Measurements from ENCODE around the gene GPR162. TPM values are rescaled to one million over a fixed set of nuclear protein-coding genes. Genes with fewer than 3 reads are reported as not detected.

GPR162 gene
- polyA plus RNA-seq, 4 donors, result 18.9 to 37.7 (median 35.7) TPM

DNA sequence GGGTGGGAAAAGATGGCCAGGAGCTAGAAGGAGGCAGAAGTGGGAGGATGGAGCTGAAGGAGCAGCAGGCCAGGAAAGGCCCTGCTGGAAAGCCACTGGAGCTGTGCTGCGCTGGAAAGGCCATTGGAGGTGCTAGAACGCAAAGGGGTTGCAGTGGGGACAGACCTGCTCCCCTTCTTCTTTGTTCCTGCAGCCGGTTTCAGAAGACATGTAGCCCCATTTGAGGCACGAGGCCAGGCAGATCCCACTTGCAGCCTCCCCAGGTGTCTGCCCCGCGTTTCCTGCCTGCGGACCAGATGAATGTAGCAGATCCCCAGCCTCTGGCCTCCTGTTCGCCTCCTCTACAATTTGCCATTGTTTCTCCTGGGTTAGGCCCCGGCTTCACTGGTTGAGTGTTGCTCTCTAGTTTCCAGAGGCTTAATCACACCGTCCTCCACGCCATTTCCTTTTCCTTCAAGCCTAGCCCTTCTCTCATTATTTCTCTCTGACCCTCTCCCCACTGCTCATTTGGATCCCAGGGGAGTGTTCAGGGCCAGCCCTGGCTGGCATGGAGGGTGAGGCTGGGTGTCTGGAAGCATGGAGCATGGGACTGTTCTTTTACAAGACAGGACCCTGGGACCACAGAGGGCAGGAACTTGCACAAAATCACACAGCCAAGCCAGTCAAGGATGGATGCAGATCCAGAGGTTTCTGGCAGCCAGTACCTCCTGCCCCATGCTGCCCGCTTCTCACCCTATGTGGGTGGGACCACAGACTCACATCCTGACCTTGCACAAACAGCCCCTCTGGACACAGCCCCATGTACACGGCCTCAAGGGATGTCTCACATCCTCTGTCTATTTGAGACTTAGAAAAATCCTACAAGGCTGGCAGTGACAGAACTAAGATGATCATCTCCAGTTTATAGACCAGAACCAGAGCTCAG, 2.3 kb upstream of the GPR162 start:
- DNase-seq (ENCODE audit: low read depth in 4 of 4, low spot score in 2 of 4), result no peak

DNA sequence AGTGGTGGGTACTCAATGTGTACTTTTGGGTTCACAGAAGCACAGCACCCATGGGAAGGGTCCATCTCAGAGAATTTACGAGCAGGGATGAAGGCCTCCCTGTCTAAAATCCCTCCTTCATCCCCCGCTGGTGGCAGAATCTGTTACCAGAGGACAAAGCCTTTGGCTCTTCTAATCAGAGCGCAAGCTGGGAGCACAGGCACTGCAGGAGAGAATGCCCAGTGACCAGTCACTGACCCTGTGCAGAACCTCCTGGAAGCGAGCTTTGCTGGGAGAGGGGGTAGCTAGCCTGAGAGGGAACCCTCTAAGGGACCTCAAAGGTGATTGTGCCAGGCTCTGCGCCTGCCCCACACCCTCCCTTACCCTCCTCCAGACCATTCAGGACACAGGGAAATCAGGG, 1.5 kb upstream of the GPR162 start:
- no peak for DNase-seq (ENCODE audit: low read depth in 4 of 4, low spot score in 2 of 4)

DNA sequence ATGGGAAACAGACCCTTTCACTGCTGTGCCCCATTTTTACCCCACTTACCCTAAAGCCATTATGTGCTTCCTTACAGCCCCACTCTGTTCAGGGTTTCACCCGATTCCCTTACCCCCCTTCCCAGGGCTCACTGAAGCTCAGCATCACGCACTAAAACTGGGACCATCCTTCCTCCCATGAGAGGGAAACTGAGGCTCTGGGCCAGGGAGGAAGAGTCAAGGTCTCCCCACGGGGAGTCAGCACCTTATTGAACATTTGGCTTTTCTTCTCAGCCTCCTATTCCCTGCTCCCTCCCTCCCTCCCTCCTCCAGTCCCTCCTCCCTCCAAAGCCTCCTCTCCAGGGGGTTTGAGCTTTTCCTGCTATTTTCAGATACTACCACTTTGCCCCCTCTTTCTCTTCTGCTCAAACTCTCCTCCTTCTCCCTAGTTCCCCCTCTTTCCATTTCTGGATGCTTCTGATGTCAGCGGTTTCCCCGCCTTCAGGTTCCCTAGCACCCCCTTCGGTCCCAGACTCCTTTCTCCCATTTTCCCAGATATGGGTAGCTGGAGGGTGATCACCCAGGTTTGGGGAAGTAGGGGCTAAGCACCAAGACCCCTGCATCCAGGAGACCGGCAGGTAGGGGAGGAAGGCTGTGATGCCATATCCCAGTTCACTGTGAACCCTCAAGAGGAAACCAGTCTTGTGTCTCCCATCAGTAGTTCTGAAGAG, 960 bp downstream of the GPR162 start:
- DNase-seq (ENCODE audit: low read depth in 4 of 4, low spot score in 2 of 4), result no peak

DNA sequence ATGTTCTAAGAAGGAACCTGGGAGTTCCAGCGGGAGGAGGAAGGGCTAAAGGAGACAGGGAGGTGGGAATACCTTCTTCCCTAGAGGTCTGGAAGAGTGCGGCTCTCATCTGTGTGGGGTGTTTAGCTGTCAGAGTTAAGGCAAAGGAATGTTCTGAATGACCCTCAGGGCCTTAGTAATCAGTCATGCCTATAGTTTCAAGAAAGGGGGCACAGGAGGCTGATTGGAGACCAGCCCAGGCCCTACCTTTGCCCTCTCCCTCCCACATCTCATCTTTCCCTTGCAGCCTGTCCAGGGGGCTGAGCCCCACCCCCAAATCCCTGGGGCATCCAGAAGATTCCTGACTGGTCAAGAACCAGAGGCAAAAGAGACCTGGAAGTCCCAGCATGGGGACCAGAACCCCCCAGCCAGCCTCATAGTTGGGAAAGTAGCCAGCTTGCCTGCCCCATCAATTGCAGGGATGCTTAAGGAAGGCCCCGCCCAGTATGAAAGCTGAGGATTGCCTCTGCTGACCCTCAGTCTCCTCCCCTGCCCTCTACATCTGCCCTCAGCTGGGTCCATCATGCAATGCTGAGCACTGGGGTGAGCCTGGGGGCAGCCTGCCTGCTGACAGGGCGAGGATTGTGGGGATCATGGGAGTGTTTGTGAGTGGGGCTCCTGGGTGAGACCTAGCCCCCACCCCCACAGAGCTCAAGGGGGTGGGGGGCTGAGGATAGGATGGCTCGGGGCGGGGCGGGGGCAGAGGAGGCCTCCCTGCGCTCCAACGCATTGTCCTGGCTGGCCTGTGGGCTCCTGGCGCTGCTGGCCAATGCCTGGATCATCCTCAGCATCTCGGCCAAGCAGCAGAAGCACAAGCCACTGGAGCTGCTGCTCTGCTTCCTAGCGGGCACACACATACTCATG, 1.8 kb downstream of the GPR162 start:
- DNase-seq (ENCODE audit: low read depth in 4 of 4, low spot score in 2 of 4), result no peak

DNA sequence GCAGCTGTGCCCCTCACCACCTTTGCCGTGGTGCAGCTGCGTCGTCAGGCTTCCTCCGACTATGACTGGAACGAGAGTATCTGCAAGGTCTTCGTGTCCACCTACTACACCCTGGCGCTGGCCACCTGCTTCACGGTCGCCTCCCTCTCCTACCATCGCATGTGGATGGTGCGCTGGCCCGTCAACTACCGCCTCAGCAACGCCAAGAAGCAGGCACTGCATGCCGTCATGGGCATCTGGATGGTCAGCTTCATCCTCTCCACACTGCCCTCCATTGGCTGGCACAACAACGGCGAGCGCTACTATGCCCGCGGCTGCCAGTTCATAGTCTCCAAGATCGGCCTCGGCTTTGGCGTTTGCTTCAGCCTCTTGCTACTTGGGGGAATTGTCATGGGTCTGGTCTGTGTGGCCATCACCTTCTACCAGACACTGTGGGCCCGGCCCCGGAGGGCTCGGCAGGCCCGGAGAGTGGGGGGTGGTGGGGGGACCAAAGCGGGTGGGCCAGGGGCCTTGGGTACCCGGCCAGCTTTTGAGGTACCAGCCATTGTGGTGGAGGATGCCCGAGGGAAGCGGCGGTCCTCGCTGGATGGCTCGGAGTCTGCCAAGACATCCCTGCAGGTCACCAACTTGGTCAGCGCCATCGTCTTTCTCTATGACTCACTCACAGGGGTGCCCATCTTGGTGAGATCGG, 2.6 kb downstream of the GPR162 start:
- DNase-seq (ENCODE audit: low read depth in 4 of 4, low spot score in 2 of 4), result no peak

DNA sequence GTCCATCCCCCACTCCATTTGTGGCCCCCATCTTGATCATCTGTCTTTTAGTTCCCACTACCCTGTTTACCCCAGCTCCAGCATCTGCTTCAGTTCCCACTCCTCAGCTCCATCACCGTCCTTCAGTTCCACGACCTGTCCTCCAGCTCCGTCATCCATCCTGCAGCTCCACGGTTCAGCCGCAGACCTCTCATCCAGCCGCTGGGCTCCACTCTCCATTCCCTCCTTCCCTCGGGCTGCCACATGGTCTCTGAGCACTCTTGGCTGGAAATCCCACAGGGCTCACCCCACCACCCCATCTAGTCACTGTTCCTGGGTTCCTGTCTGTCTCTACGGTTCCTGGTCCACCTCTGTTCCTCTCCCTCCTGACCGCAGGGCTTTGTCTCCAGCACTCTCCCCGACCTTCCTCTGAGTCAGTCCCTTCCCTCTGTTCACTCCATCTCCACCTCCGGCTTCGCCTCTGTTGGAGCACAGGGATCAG, 3.3 kb downstream of the GPR162 start:
- no peak for DNase-seq (ENCODE audit: low read depth in 4 of 4, low spot score in 2 of 4)

DNA sequence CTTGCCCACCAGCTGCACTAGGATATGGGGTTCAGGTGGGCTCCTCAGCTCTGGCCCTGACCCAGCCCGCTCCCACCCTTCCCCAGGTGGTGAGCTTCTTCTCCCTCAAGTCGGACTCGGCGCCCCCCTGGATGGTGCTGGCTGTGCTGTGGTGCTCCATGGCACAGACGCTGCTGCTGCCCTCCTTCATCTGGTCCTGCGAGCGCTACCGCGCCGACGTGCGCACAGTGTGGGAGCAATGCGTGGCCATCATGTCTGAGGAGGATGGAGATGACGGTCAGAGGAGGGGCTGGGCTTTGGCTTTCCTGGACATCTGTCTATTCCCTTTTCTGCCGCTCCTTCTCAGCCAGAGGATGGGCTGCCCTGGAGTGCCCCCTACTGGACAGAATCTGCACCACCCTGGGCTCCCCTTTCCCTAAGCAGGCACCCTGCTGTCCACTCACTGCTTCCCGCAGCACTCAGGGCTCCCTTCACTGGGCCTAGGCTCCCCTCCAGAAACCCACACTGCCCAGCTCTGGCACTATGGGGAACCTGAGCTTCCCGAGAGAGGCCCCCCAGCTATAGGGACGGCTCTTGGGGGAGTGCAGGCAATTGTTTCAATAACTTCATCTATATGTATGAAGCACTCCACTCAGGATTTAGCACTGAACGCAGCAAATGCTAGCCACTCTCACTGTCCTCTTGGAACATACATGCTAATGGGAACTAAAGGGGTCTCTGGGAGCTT, 3.9 kb downstream of the GPR162 start:
- DNase-seq (ENCODE audit: low read depth in 4 of 4, low spot score in 2 of 4), result peak in 3 of 4 donors; percentile 71 to 86 (median 79)

DNA sequence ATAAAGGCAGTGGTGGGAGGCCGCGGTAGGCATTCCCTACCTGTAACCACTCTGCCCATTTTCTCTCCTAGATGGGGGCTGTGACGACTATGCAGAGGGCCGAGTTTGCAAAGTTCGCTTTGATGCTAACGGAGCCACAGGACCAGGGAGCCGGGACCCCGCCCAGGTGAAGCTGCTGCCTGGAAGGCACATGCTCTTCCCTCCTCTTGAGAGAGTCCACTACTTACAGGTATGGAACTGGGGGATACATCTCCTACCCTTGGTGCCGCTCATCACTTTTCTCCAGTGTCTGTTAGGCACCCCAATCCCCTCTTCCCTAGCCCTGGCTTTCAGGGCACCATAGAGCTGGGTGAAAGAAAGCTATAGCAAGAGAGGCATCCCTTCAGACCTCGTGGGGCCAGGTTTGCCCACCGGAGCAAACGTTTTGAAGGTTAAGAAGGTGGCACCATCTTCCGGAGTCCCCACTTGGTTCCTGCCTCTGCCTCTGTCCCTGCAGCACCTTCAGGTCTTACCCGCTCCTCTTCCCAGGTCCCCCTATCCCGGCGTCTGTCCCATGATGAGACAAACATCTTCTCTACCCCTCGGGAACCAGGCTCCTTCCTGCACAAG, 4.6 kb downstream of the GPR162 start:
- no peak for DNase-seq (ENCODE audit: low read depth in 4 of 4, low spot score in 2 of 4)

DNA sequence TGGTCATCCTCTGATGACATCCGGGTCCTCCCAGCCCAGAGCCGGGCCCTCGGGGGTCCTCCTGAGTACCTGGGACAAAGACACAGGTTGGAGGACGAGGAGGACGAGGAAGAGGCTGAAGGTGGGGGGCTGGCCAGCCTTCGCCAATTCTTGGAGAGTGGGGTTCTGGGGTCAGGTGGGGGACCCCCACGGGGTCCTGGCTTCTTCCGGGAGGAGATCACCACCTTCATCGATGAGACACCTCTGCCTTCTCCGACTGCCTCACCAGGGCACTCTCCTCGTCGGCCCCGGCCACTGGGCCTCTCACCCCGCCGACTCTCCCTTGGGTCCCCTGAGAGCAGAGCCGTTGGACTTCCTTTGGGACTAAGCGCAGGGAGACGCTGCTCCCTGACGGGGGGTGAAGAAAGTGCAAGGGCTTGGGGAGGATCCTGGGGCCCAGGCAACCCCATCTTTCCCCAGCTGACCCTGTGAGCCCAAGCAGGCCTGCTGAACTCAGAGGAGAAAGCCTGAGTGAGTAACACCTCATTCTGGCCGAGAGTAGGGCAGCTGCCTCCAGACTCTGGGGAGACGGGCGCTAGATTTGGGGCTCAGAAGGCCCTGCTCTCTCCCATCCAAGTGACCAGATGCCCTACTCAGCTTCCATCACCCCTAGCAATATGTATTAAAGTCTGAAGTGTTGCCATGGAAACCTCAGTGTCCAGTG, 5.3 kb downstream of the GPR162 start:
- DNase-seq (ENCODE audit: low read depth in 4 of 4, low spot score in 2 of 4), result no peak

DNA sequence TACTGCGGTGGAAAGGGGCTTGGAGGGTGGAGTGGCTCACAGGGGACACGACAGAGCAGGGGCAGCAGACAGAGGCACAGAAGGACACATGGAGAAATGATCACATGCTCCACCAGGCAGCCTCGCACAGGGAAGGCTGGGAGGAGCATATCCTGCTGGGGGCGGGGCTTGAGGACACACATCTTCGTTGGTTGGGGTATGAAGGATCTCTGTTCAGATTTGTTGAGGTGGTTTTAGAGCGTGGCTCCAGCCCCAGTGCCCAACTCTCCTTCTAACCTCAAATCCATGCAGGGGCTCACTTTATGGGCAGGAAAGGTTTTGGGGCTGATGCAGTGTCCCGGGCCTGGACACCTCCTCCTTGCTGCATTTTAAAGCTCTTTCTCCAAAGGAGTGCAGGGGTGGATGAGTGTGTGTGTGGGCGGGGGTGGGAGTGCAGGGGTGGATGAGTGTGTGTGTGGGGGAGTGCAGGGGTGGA, 5.9 kb downstream of the GPR162 start:
- DNase-seq (ENCODE audit: low read depth in 4 of 4, low spot score in 2 of 4), result peak in 3 of 4 donors; percentile 66 to 81 (median 75)

DNA sequence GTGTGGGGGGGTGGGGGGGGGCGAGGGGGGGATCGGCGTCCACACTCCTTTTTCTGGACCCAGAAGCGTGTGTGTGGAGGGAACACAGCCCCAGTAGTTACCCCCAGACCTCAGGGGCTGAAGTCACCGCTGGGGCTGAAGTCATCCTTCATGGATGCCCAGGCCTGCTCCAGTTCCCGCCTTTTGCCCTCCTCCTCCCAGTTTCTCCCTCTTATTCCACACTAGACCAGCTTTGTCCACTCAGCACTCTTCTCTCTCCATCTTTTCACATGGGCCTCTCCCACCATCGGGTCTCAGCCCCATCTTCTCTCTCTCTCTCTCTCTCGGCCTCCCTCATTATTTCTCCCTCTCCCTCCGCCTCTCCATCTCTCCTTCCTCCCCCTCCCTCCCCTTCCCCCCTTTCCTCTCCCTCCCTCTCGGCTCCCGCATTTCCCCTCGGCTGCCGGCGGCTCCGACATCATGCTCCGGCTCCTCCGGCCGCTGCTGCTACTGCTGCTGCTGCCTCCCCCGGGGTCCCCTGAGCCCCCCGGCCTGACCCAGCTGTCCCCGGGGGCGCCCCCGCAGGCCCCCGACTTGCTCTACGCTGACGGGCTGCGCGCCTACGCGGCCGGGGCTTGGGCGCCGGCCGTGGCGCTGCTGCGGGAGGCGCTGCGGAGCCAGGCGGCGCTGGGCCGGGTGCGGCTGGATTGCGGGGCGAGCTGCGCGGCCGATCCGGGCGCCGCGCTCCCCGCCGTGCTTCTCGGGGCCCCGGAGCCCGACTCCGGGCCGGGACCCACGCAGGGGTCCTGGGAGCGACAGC, 6.6 kb downstream of the GPR162 start, which contains the start of gene P3H3:
P3H3 (plus strand) TSS at position 426 of the 799 bp plus-strand sequence; CDS start at position 460, 34 bp downstream.
- DNase-seq (ENCODE audit: low read depth in 4 of 4, low spot score in 2 of 4), result no peak

DNA sequence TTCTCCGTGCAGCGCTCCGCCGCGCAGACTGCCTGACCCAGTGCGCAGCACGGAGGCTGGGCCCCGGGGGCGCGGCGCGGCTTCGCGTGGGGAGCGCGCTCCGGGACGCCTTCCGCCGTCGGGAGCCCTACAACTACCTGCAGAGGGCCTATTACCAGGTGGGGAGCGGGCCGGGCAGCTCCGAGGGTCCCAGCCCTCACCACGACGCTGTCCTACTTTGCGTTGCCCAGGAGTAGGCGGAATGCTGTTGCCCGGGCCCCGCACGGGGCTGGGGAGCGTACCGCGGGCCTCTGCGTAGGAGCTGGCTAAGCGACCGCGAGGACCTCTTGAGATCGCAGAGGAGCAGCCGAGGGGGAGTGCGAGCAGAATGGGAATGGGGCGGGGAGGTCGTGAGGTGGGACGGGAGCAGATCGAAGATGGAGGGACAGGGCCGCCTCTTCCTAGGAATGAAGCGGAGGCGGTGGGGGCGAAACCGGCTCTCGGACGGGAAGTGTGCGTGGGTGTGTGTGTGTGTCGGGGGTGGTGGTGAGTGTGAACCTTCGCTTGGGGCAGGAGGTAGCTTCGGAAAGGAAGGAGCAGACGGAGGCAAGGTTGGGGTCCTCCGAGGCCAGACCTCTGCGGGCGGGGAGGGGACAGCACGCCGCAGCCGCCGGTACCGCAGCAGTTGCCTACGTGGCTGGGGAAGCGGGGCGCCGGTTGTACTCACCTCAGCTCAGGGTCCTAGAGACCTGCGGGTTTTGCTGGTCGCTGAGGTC, 7.3 kb downstream of the GPR162 start:
- DNase-seq (ENCODE audit: low read depth in 4 of 4, low spot score in 2 of 4), result no peak

DNA sequence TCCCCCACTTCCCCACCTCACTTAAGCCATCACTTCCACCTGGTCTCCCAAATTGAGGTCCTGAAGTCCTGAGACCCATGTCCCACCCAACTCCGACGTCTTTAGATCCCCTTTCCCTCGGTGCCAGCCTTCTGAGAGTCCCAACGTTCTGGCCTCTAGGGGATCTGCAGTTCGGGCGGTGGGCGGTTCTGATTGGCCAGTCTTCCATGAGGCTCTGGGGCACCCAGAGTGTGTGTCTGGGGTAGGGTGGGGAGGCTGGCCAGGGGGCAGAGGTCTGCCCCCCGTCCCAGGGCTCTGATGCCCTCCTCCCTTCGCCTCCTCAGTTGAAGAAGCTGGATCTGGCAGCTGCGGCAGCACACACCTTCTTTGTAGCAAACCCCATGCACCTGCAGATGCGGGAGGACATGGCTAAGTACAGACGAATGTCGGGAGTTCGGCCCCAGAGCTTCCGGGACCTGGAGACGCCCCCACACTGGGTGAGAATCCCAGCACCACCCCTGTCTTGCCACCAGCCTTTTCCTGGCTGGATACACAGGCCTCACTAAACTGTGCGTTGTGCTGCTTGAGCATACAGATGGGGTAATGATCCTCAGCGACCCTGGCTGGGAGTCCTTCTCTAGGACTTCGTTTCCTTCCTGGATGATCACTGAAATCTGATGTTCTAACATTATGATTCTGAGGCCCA, 8.1 kb downstream of the GPR162 start:
- DNase-seq (ENCODE audit: low read depth in 4 of 4, low spot score in 2 of 4), result no peak

DNA sequence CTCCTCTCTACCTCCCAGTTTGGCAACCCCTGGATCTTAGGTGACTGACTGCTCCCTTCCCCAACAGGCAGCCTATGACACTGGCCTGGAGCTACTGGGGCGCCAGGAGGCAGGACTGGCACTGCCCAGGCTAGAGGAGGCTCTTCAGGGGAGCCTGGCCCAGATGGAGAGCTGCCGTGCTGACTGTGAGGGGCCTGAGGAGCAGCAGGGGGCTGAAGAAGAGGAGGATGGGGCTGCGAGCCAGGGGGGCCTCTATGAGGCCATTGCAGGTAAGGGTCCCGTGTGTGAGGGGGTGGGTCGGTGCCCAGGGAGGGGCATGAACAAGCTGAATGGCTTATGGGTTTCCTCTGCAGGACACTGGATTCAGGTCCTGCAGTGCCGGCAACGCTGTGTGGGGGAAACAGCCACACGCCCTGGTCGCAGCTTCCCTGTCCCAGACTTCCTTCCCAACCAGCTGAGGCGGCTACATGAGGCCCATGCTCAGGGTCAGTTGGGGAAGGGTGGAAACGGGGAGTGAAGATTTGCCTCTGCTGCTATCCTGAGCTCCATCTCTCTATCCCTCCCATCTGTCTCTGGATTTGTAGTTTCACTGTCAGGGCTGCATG, 8.8 kb downstream of the GPR162 start:
- DNase-seq (ENCODE audit: low read depth in 4 of 4, low spot score in 2 of 4), result no peak

DNA sequence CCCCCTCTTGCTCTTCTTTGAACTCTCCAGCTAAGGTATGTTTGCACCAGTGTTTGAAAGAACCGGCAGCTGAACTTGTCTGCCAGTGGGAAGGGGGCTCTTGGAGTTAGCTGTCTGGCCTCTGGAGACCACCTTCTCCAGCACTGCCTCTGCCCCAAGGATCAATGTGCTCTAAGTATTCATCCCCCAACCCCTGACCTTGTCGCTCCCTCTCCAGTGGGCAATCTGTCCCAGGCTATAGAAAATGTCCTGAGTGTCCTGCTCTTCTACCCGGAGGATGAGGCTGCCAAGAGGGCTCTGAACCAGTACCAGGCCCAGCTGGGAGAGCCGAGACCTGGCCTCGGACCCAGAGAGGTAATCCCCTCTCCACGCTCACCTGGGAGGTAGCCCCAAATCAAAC, 9.4 kb downstream of the GPR162 start:
- DNase-seq (ENCODE audit: low read depth in 4 of 4, low spot score in 2 of 4), result no peak
